ENCODE measurements around the gene ZC3H7B. TPM values are rescaled to one million over a fixed set of nuclear protein-coding genes. Genes with fewer than 3 reads are reported as not detected.

Gene ZC3H7B
- total RNA-seq, 2 donors from 2014 or later = 35.2 to 51.7 TPM

DNA sequence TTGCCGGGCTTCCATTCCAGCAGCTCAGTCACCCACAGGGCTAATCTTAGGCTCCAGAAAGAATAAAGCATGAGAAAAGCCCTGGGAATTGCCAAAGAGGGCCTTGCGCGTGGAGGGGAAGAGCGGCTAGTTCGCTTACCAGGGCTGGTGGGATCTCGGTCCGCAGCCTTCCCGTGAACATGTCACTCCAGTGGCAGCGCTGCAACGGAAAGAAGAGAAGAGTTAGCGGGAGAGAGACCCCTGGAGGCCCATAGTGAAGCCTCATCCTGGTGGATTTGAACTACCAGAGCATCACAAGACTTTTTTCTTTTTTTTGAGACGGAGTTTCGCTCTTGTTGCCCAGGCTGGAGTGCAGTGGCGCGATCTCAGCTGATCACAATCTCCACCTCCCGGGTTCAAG, 33.4 kb upstream of the ZC3H7B start:
- peaks cover 12% of the 10 kb centered on the region for H3K36me3 ChIP-seq
- intact Hi-C loops (cut with DNase I) = no loop called here

DNA sequence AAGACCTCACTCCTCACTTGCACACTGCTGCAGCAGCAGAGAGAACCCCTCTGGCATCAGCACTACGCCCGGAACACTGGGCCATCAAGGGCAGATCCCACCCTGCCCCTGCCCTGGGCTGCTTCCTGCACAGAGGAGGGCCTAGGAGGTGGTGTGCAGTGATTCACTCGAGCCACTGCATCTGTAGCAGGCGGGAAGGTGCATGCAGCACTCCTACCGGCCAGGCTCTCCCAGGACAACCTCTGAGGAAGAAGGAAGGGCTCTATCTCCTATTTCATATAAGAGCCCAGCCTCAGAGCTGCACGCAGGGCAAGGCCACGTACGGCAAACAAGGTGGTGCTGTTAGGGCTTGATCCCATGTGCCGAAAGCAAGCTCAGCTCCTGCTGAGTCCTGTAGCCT, 29.5 kb upstream of the ZC3H7B start:
- TF ChIP-seq, protein P1, sequence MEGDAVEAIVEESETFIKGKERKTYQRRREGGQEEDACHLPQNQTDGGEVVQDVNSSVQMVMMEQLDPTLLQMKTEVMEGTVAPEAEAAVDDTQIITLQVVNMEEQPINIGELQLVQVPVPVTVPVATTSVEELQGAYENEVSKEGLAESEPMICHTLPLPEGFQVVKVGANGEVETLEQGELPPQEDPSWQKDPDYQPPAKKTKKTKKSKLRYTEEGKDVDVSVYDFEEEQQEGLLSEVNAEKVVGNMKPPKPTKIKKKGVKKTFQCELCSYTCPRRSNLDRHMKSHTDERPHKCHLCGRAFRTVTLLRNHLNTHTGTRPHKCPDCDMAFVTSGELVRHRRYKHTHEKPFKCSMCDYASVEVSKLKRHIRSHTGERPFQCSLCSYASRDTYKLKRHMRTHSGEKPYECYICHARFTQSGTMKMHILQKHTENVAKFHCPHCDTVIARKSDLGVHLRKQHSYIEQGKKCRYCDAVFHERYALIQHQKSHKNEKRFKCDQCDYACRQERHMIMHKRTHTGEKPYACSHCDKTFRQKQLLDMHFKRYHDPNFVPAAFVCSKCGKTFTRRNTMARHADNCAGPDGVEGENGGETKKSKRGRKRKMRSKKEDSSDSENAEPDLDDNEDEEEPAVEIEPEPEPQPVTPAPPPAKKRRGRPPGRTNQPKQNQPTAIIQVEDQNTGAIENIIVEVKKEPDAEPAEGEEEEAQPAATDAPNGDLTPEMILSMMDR (IDR thresholded peaks at IDR 0.05) = no peak
- Histone ChIP-seq H3K4me3 (no peak overlapping the region), H3K9me3 (no peaks in the 10 kb centered on the region), H3K27me3 (no peaks in the 10 kb centered on the region), H3K9ac (ENCODE audit: low read depth in 2 of 2, low read length in 2 of 2) (no peak overlapping the region), H3K36me3 (peaks cover 4% of the 10 kb centered on the region), H3K4me1 (no peaks in the 10 kb centered on the region), H3K27ac (no peak overlapping the region)
- no peak for DNase-seq
- intact Hi-C loops (cut with DNase I) = no loop called here

More for the DNA sequence above, 33.4 kb upstream of the ZC3H7B start:
- no peak overlapping the region for H3K27ac ChIP-seq
- no peaks in the 10 kb centered on the region for H3K9me3 ChIP-seq
- TF ChIP-seq, protein P1 (IDR thresholded peaks at IDR 0.05) = no peak
- H3K9ac ChIP-seq (ENCODE audit: low read depth in 2 of 2, low read length in 2 of 2) = no peak overlapping the region
- no peaks in the 10 kb centered on the region for H3K4me1 ChIP-seq
- no peak for DNase-seq
- H3K27me3 ChIP-seq = no peaks in the 10 kb centered on the region
- H3K4me3 ChIP-seq = no peak overlapping the region

DNA sequence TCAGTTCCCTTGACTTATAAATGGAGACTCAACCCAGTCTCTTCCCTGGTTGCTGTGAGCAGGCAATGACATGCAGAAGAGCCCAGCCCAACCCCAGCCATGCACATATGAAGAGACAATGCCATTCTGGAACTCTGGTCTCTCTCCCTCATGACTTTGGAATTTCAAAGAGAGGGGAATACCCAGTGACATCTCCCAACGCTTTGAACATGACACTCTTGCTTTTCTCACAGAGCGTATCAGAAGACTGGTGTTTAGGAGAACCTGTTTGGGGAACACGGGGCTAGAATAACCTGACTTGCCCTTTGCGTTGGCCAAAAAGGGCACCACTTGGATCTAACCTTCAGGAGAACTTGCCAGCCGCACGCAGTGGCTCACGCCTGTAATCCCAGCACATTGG, 28.2 kb upstream of the ZC3H7B start:
- H3K9me3 ChIP-seq = no peaks in the 10 kb centered on the region
- intact Hi-C loops (cut with DNase I) = no loop called here
- no peak overlapping the region for H3K4me3 ChIP-seq
- no peak overlapping the region for H3K27ac ChIP-seq
- TF ChIP-seq, protein P1 (IDR thresholded peaks at IDR 0.05) = no peak
- H3K27me3 ChIP-seq = no peaks in the 10 kb centered on the region
- H3K36me3 ChIP-seq = peaks cover 7% of the 10 kb centered on the region
- no peaks in the 10 kb centered on the region for H3K4me1 ChIP-seq
- no peak overlapping the region for H3K9ac ChIP-seq (ENCODE audit: low read depth in 2 of 2, low read length in 2 of 2)
- DNase-seq = no peak

DNA sequence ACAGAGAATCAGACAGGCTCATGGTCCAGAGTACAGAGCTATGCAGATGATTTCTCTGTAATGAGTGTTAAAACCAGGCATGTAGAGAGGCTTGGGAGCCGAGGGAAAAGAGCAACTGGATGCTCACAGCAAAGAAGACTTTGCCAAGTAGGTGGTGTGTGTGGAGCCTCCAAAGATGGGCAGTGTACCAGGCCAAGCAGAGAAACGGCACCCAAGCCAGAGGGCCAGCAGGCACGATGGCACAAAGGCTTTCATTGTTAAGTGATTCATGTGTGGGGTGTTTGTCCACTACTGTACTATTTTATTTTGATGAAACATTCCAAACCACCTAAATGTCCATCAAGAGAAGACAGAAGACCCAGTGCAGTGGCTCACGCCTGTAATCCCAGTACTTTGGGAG, 26.5 kb upstream of the ZC3H7B start:
- no peaks in the 10 kb centered on the region for H3K27me3 ChIP-seq
- H3K36me3 ChIP-seq = peaks cover 7% of the 10 kb centered on the region
- DNase-seq = no peak
- no peaks in the 10 kb centered on the region for H3K4me1 ChIP-seq
- no peaks in the 10 kb centered on the region for H3K9me3 ChIP-seq
- H3K4me3 ChIP-seq = no peak overlapping the region
- intact Hi-C loops (cut with DNase I) = no loop called here
- no peak overlapping the region for H3K27ac ChIP-seq
- TF ChIP-seq, protein P1 (IDR thresholded peaks at IDR 0.05) = no peak
- H3K9ac ChIP-seq (ENCODE audit: low read depth in 2 of 2, low read length in 2 of 2) = no peak overlapping the region

DNA sequence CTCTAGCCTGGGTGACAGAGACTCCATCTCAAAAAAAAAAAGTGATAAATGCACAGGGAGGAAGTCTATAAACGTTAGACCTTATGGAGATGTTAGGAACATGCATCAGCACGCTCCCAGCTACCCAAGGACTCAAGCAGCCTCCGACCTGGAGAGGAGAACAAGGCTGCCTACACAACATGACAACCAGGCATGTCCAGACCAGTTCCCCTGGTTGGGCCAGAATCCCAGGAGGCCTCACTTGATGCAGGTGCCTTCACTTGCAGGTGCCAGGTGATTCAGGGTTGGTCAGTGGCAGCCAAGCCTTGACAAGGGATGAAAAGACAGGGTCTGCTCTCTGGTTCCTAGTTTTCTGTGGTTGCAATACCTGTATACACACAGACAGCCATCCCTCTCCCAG, 21.3 kb upstream of the ZC3H7B start:
- TF ChIP-seq, protein P1 (IDR thresholded peaks at IDR 0.05) = no peak

DNA sequence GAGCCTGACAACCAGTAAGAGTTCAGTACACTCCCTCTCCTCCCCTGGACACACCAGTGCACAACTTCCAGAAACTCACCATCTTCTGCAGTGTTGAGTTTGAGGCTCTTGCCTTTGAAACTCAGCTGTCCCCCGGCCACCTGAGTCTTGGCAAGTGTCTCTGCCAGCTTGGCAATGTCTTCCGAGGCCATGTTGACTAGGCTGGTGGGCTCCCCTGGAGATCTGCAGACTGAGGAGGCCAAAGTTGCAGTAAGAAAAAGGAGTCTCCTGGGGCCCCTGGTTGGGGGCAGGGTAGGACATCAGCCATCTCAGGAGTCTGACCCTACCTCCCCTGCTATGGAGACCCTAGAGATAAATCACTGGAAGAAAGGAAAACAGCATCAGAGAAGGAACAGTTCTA, 20.5 kb upstream of the ZC3H7B start:
- peaks cover 4% of the 10 kb centered on the region for H3K4me1 ChIP-seq
- peaks cover 13% of the 10 kb centered on the region for H3K36me3 ChIP-seq
- no peak overlapping the region for H3K27ac ChIP-seq
- DNase-seq = no peak
- H3K4me3 ChIP-seq = no peak overlapping the region
- H3K9ac ChIP-seq (ENCODE audit: low read depth in 2 of 2, low read length in 2 of 2) = no peak overlapping the region
- TF ChIP-seq, protein P1 (IDR thresholded peaks at IDR 0.05) = no peak
- H3K9me3 ChIP-seq = no peaks in the 10 kb centered on the region
- intact Hi-C loops (cut with DNase I) = no loop called here
- H3K27me3 ChIP-seq = no peaks in the 10 kb centered on the region

More for the DNA sequence above, 21.3 kb upstream of the ZC3H7B start:
- peaks cover 4% of the 10 kb centered on the region for H3K4me1 ChIP-seq
- H3K27me3 ChIP-seq = no peaks in the 10 kb centered on the region
- no peak overlapping the region for H3K9ac ChIP-seq (ENCODE audit: low read depth in 2 of 2, low read length in 2 of 2)
- H3K27ac ChIP-seq = no peak overlapping the region
- H3K4me3 ChIP-seq = no peak overlapping the region
- intact Hi-C loops (cut with DNase I) = no loop called here
- H3K9me3 ChIP-seq = no peaks in the 10 kb centered on the region
- peaks cover 13% of the 10 kb centered on the region for H3K36me3 ChIP-seq
- DNase-seq = no peak
